Measurements from ENCODE around the gene GTF2IRD1. TPM values are rescaled to one million over a fixed set of nuclear protein-coding genes. Genes with fewer than 3 reads are reported as not detected.

The GTF2IRD1 gene
- total RNA-seq, 5 donors from 2014 or later (not counting 1 experiment from before 2014, with no cell fraction given) = 1.2 to 6.9 (median 3.3) TPM

DNA sequence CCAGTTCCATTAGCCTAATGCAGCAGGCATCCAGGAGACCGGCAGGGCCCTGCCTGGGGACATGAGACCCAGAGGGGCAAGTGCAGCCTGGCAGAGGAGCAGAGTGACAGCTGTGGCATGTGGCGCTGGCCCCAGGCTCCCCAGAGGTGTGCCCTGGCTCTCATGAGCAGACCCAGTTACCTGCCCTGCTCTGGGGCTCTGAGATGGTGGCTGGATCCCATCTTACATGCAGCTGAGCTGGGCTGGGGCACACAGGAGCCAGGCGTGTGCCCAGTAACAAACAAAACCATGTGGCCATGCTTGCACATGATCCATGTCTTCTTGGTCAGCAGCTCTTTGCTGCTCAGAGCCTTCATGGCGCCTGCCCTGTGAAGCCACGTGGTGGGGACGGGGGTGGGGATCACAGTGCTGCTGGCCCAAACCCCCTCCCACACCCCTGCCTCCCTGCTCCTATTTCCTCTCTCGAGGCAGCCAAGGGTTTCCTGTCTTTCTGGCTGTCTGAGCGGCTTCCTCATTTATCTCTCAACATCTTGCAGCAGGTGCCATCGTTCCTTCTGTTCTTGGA, 163.6 kb downstream of the GTF2IRD1 start:
- H3K27me3 ChIP-seq (replicated peaks in 1 of 2; ENCODE audit: control insufficient read depth in 2 of 2, extremely low read depth in 1 of 2, insufficient read depth in 2 of 2, low read length in 1 of 2) = peaks cover 0 to 4% of the 10 kb centered on the region in 2 experiments
- DNase-seq (peak in 12 of 35 experiments; percentile 6 to 35 (median 16)), ATAC-seq (replicated peaks in 1 of 4) (peak; percentile 73 to 77 (median 74))
- no peaks in the 10 kb centered on the region for H3K27me3 Mint-ChIP-seq
- H3K9me3 Mint-ChIP-seq = no peaks in the 10 kb centered on the region
- CTCF ChIA-PET = interaction anchor here in 1 of 2 donors (0.6 kb wide), 1 partner anchor 376 kb away, joined by 6 read pairs; no protein-coding TSS in a partner anchor
- peak overlapping the region; percentile 7 to 40 for H3K4me3 ChIP-seq (ENCODE audit: control insufficient read depth in 1 of 2, extremely low read depth in 1 of 2, low read length in 1 of 2)
- H3K4me1 Mint-ChIP-seq = peaks cover 21 to 26% (median 24%) of the 10 kb centered on the region in 3 donors
- H3K4me3 Mint-ChIP-seq = peak overlapping the region; percentile 53 to 72 (median 68)
- H3K4me1 ChIP-seq (ENCODE audit: control insufficient read depth in 1 of 2, extremely low read depth in 1 of 2, insufficient read depth in 2 of 2, low read length in 2 of 2) = peaks cover 19 to 23% of the 10 kb centered on the region in 2 experiments
- no peaks in the 10 kb centered on the region for H3K9me3 ChIP-seq
- POLR2A ChIA-PET = no interaction called here
- no peaks in the 10 kb centered on the region for H3K36me3 ChIP-seq (ENCODE audit: control insufficient read depth in 2 of 2, extremely low read depth in 1 of 2, insufficient read depth in 1 of 2, low read length in 1 of 2)
- no peaks in the 10 kb centered on the region for H3K36me3 Mint-ChIP-seq
- 49% methylated on average over 6 of the region's 9 CpGs for WGBS (ENCODE audit: insufficient coverage)
- no peak overlapping the region for H3K27ac ChIP-seq (ENCODE audit: low read length)
- peak overlapping the region; percentile 91 to 94 for H3K27ac Mint-ChIP-seq

DNA sequence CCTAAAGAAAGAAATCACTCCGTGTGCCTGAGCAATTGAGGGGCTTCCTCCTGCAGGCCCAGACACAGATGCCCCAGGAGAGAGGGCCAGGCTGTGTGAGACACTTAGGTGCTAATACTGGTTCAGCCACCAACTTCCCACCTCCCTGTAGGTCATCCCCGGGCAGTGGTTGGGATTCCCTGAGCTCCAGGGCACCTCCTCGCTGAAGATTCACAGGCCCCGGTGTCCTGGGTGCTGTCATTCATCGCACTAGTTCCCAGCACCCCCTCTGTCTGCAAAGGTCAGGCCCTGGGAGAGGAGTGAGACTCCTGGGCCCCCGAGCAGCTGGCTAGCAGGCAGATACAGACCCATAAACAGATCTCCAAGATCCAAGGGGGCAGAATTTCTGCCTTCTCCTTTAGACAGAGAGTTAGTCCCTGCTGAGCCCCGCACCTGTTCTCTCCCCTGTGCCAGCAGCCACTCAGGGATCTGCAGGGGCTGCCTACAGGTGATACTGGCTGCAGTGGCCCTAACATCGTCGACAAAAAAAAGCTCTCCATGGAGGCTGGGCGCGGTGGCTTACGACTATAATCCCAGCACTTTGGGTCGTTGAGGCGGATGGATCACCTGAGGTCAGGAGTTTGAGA, 165.6 kb downstream of the GTF2IRD1 start:
- Mint-ChIP-seq H3K4me1 (peaks cover 21 to 26% (median 24%) of the 10 kb centered on the region in 3 donors), H3K9me3 (no peaks in the 10 kb centered on the region), H3K27ac (no peak overlapping the region), H3K27me3 (no peaks in the 10 kb centered on the region), H3K36me3 (no peaks in the 10 kb centered on the region), H3K4me3 (no peak overlapping the region)
- peaks cover 19 to 23% of the 10 kb centered on the region in 2 experiments for H3K4me1 ChIP-seq (ENCODE audit: control insufficient read depth in 1 of 2, extremely low read depth in 1 of 2, insufficient read depth in 2 of 2, low read length in 2 of 2)
- ChIA-PET POLR2A (interaction anchor here in 1 of 2 donors (0.6 kb wide), 1 partner anchor 11 kb away, joined by 5 read pairs; no protein-coding TSS in a partner anchor), CTCF (no interaction called here)
- 95% methylated on average over 10 of the region's 14 CpGs for WGBS (ENCODE audit: insufficient coverage)
- ATAC-seq (replicated peaks in 1 of 4) (no peak), DNase-seq (no peak)
- no peak overlapping the region for H3K27ac ChIP-seq (ENCODE audit: low read length)
- peaks cover 0 to 2% of the 10 kb centered on the region in 2 experiments for H3K27me3 ChIP-seq (replicated peaks in 1 of 2; ENCODE audit: control insufficient read depth in 2 of 2, extremely low read depth in 1 of 2, insufficient read depth in 2 of 2, low read length in 1 of 2)
- no peak overlapping the region for H3K4me3 ChIP-seq (ENCODE audit: control insufficient read depth in 1 of 2, extremely low read depth in 1 of 2, low read length in 1 of 2)
- H3K36me3 ChIP-seq (ENCODE audit: control insufficient read depth in 2 of 2, extremely low read depth in 1 of 2, insufficient read depth in 1 of 2, low read length in 1 of 2) = no peaks in the 10 kb centered on the region
- H3K9me3 ChIP-seq = no peaks in the 10 kb centered on the region

DNA sequence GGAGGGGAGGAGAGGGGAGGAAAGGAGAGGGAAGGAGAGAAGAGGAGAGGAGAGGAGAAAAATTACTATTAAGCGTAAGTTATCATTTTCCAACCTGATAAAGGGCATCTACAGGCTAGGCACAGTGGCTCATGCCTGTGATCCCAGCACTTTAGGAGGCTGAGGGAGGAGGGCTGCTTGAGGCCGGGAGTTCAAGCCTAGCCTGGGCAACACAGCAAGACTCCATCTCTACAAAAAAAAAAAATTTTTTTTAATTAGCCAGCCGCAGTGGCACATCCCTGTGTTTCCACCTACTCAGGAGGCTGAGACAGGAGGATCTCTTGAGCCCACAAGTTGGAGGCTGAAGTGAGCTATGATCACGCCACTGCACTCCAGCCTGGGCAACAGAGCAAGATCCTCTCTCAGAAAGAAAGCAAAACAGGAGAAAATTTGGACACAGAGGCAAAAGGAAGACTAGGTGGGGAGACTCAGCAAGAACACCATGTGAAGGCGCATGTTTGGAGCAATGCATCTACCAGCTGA, 168.6 kb downstream of the GTF2IRD1 start:
- POLR2A ChIA-PET = no interaction called here
- Histone ChIP-seq H3K4me3 (ENCODE audit: control insufficient read depth in 1 of 2, extremely low read depth in 1 of 2, low read length in 1 of 2) (no peak overlapping the region), H3K9me3 (no peaks in the 10 kb centered on the region), H3K27ac (ENCODE audit: low read length) (no peak overlapping the region), H3K36me3 (ENCODE audit: control insufficient read depth in 2 of 2, extremely low read depth in 1 of 2, insufficient read depth in 1 of 2, low read length in 1 of 2) (no peaks in the 10 kb centered on the region), H3K27me3 (replicated peaks in 1 of 2; ENCODE audit: control insufficient read depth in 2 of 2, extremely low read depth in 1 of 2, insufficient read depth in 2 of 2, low read length in 1 of 2) (peaks cover 0 to 2% of the 10 kb centered on the region in 2 experiments), H3K4me1 (ENCODE audit: control insufficient read depth in 1 of 2, extremely low read depth in 1 of 2, insufficient read depth in 2 of 2, low read length in 2 of 2) (peaks cover 7 to 8% of the 10 kb centered on the region in 2 experiments)
- no peaks in the 10 kb centered on the region for H3K9me3 Mint-ChIP-seq
- WGBS (ENCODE audit: insufficient coverage) = 95% methylated on average over 3 of the region's 5 CpGs
- no peak overlapping the region for H3K4me3 Mint-ChIP-seq
- H3K27ac Mint-ChIP-seq = no peak overlapping the region
- no peaks in the 10 kb centered on the region for H3K36me3 Mint-ChIP-seq
- H3K4me1 Mint-ChIP-seq = peaks cover 9 to 11% (median 10%) of the 10 kb centered on the region in 3 donors
- ATAC-seq (replicated peaks in 1 of 4) = no peak
- no peaks in the 10 kb centered on the region for H3K27me3 Mint-ChIP-seq
- DNase-seq = no peak
- CTCF ChIA-PET = interaction anchor here in 1 of 2 donors (0.6 kb wide), 1 partner anchor 26 kb away, joined by 3 read pairs; no protein-coding TSS in a partner anchor

DNA sequence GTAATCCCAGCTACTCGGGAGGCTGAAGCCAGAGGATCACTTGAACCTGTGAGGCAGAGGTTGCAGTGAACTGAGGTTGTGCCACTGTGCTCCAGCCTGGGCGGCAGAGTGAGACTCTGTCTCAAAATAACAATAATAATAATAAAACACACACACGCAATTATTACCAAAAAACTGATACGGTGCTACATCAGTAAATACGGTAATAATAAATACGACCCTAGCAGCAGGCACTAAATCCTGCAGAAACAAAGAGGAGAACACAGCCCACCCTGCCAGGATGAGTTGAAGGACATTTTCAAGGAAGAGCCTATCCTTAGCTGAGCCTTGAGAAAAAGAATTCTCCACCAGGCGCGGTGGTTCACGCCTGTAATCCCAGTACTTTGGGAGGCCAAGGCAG, 169.4 kb downstream of the GTF2IRD1 start:
- peaks cover under 1 to 3% (median 2%) of the 10 kb centered on the region in 3 donors for H3K4me1 Mint-ChIP-seq
- 92% methylated on average over 4 of the region's 9 CpGs for WGBS (ENCODE audit: insufficient coverage)
- ATAC-seq (replicated peaks in 1 of 4) (no peak), DNase-seq (no peak)
- H3K36me3 ChIP-seq (ENCODE audit: control insufficient read depth in 2 of 2, extremely low read depth in 1 of 2, insufficient read depth in 1 of 2, low read length in 1 of 2) = no peaks in the 10 kb centered on the region
- ChIA-PET POLR2A (no interaction called here), CTCF (no interaction called here)
- no peak overlapping the region for H3K27ac ChIP-seq (ENCODE audit: low read length)
- no peaks in the 10 kb centered on the region for H3K36me3 Mint-ChIP-seq
- H3K4me3 ChIP-seq (ENCODE audit: control insufficient read depth in 1 of 2, extremely low read depth in 1 of 2, low read length in 1 of 2) = no peak overlapping the region
- H3K27me3 Mint-ChIP-seq = no peaks in the 10 kb centered on the region
- H3K27ac Mint-ChIP-seq = no peak overlapping the region
- H3K4me1 ChIP-seq (ENCODE audit: control insufficient read depth in 1 of 2, extremely low read depth in 1 of 2, insufficient read depth in 2 of 2, low read length in 2 of 2) = peaks cover 0 to under 1% of the 10 kb centered on the region in 2 experiments
- H3K27me3 ChIP-seq (replicated peaks in 1 of 2; ENCODE audit: control insufficient read depth in 2 of 2, extremely low read depth in 1 of 2, insufficient read depth in 2 of 2, low read length in 1 of 2) = no peaks in the 10 kb centered on the region
- H3K4me3 Mint-ChIP-seq = no peak overlapping the region
- H3K9me3 Mint-ChIP-seq = no peaks in the 10 kb centered on the region
- H3K9me3 ChIP-seq = no peaks in the 10 kb centered on the region

DNA sequence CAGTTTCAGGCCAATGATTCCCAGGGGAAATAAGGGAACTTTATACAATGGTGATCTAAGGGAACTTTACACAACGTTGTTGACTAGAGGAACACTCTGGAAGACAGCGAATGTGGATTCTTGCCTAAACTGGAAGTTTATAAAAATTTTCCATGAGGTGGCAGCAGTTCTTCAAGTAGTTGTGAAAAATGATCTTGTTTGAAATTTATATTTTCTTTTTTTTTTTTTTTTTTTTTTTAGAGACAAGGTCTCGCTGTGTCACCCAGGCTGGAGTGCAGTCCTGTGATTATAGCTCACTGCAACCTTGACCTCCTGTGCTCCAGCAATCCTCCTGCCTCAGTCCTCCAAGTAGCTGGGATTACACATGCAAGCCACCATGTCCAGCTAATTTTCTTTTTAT, 171.7 kb downstream of the GTF2IRD1 start:
- Mint-ChIP-seq H3K36me3 (no peaks in the 10 kb centered on the region), H3K4me1 (peaks cover 0 to 2% (median 1%) of the 10 kb centered on the region in 3 donors), H3K27ac (no peak overlapping the region), H3K27me3 (no peaks in the 10 kb centered on the region), H3K4me3 (no peak overlapping the region), H3K9me3 (no peaks in the 10 kb centered on the region)
- Histone ChIP-seq H3K27me3 (replicated peaks in 1 of 2; ENCODE audit: control insufficient read depth in 2 of 2, extremely low read depth in 1 of 2, insufficient read depth in 2 of 2, low read length in 1 of 2) (no peaks in the 10 kb centered on the region), H3K4me3 (ENCODE audit: control insufficient read depth in 1 of 2, extremely low read depth in 1 of 2, low read length in 1 of 2) (no peak overlapping the region), H3K9me3 (no peaks in the 10 kb centered on the region), H3K4me1 (ENCODE audit: control insufficient read depth in 1 of 2, extremely low read depth in 1 of 2, insufficient read depth in 2 of 2, low read length in 2 of 2) (no peaks in the 10 kb centered on the region), H3K27ac (ENCODE audit: low read length) (no peak overlapping the region), H3K36me3 (ENCODE audit: control insufficient read depth in 2 of 2, extremely low read depth in 1 of 2, insufficient read depth in 1 of 2, low read length in 1 of 2) (no peaks in the 10 kb centered on the region)
- CTCF ChIA-PET = interaction anchor here in 1 of 2 donors (0.7 kb wide), 2 partner anchors 9 to 26 kb away, joined by 4 to 5 read pairs; no protein-coding TSS in a partner anchor
- DNase-seq = peak in 1 of 35 experiments; percentile 45
- 8% methylated on average over 2 of the region's 3 CpGs for WGBS (ENCODE audit: insufficient coverage)
- POLR2A ChIA-PET = interaction anchor here in 1 of 2 donors (0.6 kb wide), 1 partner anchor 500 kb away, joined by 4 read pairs; no protein-coding TSS in a partner anchor
- ATAC-seq (replicated peaks in 1 of 4) = no peak

DNA sequence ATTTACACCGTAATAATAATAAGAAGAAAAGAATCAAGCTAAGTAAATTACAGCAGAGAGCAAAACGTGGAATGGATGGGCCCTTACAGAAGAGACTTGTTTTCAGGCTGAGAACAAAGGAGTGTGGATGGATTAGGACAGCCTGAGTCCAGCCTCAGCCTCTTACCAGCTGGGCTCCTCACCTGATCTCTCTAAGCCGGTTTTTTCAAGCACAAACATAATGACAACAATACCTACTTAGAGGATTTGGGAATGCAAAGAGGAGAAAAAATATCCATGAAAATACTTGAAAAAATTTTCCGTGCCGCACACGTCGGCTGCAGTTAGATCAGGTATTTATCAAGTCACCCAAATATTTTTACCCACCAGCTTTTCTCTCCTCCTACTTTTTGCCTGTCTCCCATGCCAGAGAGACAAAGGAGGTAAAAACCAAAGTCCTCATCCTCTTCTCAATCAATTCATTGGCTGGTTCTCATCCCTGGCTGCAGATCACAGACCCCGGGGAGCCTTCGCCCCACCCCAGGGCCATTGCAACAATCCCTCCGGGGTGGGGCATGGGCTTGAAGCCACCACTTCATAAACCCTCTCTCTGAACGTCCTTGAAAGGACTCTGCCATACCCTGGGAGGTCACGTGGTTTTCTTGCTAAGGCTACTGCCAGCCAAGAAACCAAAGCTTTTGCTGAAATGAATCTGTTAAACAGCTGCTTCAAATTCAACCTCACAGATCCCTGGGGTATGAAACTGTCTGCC, 174.1 kb downstream of the GTF2IRD1 start:
- ChIA-PET CTCF (interaction anchor here in 1 of 2 donors (0.6 kb wide), 1 partner anchor 497 kb away, joined by 3 read pairs; no protein-coding TSS in a partner anchor), POLR2A (no interaction called here)
- Mint-ChIP-seq H3K27me3 (no peaks in the 10 kb centered on the region), H3K9me3 (no peaks in the 10 kb centered on the region), H3K36me3 (no peaks in the 10 kb centered on the region), H3K27ac (no peak overlapping the region), H3K4me3 (no peak overlapping the region), H3K4me1 (peaks cover 0 to 2% (median 1%) of the 10 kb centered on the region in 3 donors)
- Histone ChIP-seq H3K27me3 (replicated peaks in 1 of 2; ENCODE audit: control insufficient read depth in 2 of 2, extremely low read depth in 1 of 2, insufficient read depth in 2 of 2, low read length in 1 of 2) (no peaks in the 10 kb centered on the region), H3K9me3 (no peaks in the 10 kb centered on the region), H3K27ac (ENCODE audit: low read length) (no peak overlapping the region), H3K36me3 (ENCODE audit: control insufficient read depth in 2 of 2, extremely low read depth in 1 of 2, insufficient read depth in 1 of 2, low read length in 1 of 2) (no peaks in the 10 kb centered on the region), H3K4me1 (ENCODE audit: control insufficient read depth in 1 of 2, extremely low read depth in 1 of 2, insufficient read depth in 2 of 2, low read length in 2 of 2) (no peaks in the 10 kb centered on the region), H3K4me3 (ENCODE audit: control insufficient read depth in 1 of 2, extremely low read depth in 1 of 2, low read length in 1 of 2) (no peak overlapping the region)
- ATAC-seq (replicated peaks in 1 of 4) (no peak), DNase-seq (no peak)
- WGBS (ENCODE audit: insufficient coverage) = 47% methylated on average over 6 of the region's 12 CpGs
